Ascending aorta (tissue), 2 donors: ENCODE measurements around the gene ESPN. TPM values are rescaled to one million over a fixed set of nuclear protein-coding genes. Genes with fewer than 3 reads are reported as not detected.

ENCODE experiments used
- DNase-seq, 2 donors: peaks; one replicate each; pipeline ENCODE4 v3.0.0-alpha.2; 2019; ENCODE audit warnings: low spot score in 2 of 2
- H3K27ac ChIP-seq, 2 donors: fragments of 200-600 bp; sonication (generic); one replicate each; pipeline ENCODE4 v1.5.1; 2016 to 2017; ENCODE audit warnings: mild to moderate bottlenecking in 1 of 2
- H3K27me3 ChIP-seq: fragments of 200-600 bp; sonication (generic); one replicate; pipeline ENCODE4 v1.5.1; 2017
- H3K36me3 ChIP-seq, 2 donors: fragments of 200-600 bp; sonication (generic); one replicate each; pipeline ENCODE4 v1.5.1; 2016
- H3K4me1 ChIP-seq, 2 donors: fragments of 200-600 bp; sonication (generic); one replicate each; pipeline ENCODE4 v1.5.1; 2016 to 2017; ENCODE audit warnings: mild to moderate bottlenecking in 1 of 2
- H3K4me3 ChIP-seq, 2 donors: fragments of 200-600 bp; sonication (generic); one replicate each; pipeline ENCODE4 v1.5.1; 2016 to 2017; ENCODE audit warnings: mild to moderate bottlenecking in 1 of 2
- H3K9me3 ChIP-seq, 2 donors: fragments of 200-600 bp; sonication (generic); one replicate each; pipeline ENCODE4 v1.5.1; 2016
- intact Hi-C: fragments of 100-400 bp; cut with DNase I; formaldehyde crosslinking; loops from one replicate; pipeline ENCODE4 v1.15.1; 2023
- total RNA-seq: library from RNA; depleted of rRNA; stranded (reverse); fragments of >200 nt; gene quantifications from one replicate; pipeline ENCODE4 v1.1.0, GENCODE V29; 2016
- TF ChIP-seq, protein P1 (sequence below), 3 experiments: fragments of 200-600 bp in 2 of 3; fragments of 450-650 bp in 1 of 3; sonication (generic) in 2 of 3; IDR thresholded peaks; one replicate each; pipeline ENCODE4 v1.5.1; 2016 to 2019; ENCODE audit warnings: antibody characterized with exemption in 3 of 3, mild to moderate bottlenecking in 1 of 3, moderate library complexity in 1 of 3

Gene ESPN
- total RNA-seq, 1 donor from 2014 or later: 2.2 TPM

DNA sequence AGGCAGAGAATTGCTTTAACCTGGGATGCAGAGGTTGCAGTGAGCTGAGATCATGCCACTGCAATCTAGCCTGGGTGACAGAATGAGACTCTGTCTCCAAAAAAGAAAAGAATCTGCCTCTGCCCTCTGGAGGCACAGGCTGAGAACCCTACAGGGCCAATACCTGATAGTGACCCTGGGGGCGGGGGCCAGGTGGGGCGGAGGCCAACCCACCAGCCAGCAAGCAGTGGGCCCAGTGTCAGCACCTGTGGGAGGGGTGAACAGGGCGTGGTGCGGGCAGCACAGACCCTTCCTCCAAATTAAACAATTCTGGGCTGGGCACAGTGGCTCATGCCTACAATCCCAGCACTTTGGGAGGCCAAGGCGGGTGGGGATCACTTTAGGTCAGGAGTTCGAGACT lies 85.9 kb downstream of the ESPN start:
- no peak for DNase-seq
- Histone ChIP-seq H3K27ac (no peak overlapping the region), H3K4me1 (peaks cover 6 to 8% of the 10 kb centered on the region in 2 donors), H3K4me3 (no peak overlapping the region), H3K36me3 (no peaks in the 10 kb centered on the region), H3K27me3 (no peaks in the 10 kb centered on the region), H3K9me3 (no peaks in the 10 kb centered on the region)
- TF ChIP-seq, protein P1, sequence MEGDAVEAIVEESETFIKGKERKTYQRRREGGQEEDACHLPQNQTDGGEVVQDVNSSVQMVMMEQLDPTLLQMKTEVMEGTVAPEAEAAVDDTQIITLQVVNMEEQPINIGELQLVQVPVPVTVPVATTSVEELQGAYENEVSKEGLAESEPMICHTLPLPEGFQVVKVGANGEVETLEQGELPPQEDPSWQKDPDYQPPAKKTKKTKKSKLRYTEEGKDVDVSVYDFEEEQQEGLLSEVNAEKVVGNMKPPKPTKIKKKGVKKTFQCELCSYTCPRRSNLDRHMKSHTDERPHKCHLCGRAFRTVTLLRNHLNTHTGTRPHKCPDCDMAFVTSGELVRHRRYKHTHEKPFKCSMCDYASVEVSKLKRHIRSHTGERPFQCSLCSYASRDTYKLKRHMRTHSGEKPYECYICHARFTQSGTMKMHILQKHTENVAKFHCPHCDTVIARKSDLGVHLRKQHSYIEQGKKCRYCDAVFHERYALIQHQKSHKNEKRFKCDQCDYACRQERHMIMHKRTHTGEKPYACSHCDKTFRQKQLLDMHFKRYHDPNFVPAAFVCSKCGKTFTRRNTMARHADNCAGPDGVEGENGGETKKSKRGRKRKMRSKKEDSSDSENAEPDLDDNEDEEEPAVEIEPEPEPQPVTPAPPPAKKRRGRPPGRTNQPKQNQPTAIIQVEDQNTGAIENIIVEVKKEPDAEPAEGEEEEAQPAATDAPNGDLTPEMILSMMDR (IDR thresholded peaks at IDR 0.05): no peak
- intact Hi-C loops: no loop called here

Other genes with a start within 250 kb of the ESPN start
- 4.0 TPM for gene CHD5, start 244.5 kb upstream of the ESPN start, total RNA-seq
- gene RPL22, start 225.2 kb upstream of the ESPN start, total RNA-seq: 88.8 TPM
- gene RNF207, start 218.7 kb upstream of the ESPN start, total RNA-seq: 81.1 TPM
- 96.7 TPM for gene ICMT, start 188.8 kb upstream of the ESPN start, total RNA-seq
- not detected for gene HES3, start 180.6 kb upstream of the ESPN start, total RNA-seq
- gene GPR153, start 163.7 kb upstream of the ESPN start, total RNA-seq: 24.3 TPM
- gene ACOT7, start 31.0 kb upstream of the ESPN start, total RNA-seq: 16.1 TPM
- not detected for gene HES2, start 4.9 kb upstream of the ESPN start, total RNA-seq
- gene TNFRSF25, start 41.4 kb downstream of the ESPN start, total RNA-seq: 18.0 TPM
- gene PLEKHG5, start 66.9 kb downstream of the ESPN start, total RNA-seq: 11.4 TPM
- 31.0 TPM for gene NOL9, start 129.7 kb downstream of the ESPN start, total RNA-seq
- gene TAS1R1, start 130.5 kb downstream of the ESPN start, total RNA-seq: not detected
- 106 TPM for gene ZBTB48, start 155.2 kb downstream of the ESPN start, total RNA-seq
- 147 TPM for gene KLHL21, start 178.1 kb downstream of the ESPN start, total RNA-seq
- 1.5 TPM for gene PHF13, start 189.0 kb downstream of the ESPN start, total RNA-seq
- gene THAP3, start 200.1 kb downstream of the ESPN start, total RNA-seq: 9.3 TPM